Measurements from ENCODE around the gene CACNA1F.
A peak's percentile ranks its signal among the peaks of the same experiment; 100 is the strongest.

Gene CACNA1F

DNA sequence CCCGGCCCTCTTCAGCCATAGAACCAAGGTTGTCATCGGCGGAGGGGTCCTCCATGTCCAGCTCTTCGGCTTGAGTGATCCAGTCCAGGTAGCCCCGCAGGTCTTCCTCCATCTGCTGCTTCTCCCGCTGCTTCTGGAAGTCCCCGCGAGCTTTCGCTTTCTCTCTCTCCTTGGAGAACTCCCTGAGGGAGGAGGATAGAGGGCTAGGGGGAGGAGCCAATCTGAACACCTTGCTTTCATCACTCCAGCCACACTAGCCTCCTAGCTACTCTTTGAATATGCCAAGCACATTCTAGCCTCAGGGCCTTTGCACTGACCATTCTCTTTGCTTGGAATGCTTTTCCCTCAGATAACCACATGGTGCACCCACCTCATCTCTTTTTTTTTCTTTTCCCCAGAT is 6.2 kb downstream of the CACNA1F start:
- no peak for DNase-seq

DNA sequence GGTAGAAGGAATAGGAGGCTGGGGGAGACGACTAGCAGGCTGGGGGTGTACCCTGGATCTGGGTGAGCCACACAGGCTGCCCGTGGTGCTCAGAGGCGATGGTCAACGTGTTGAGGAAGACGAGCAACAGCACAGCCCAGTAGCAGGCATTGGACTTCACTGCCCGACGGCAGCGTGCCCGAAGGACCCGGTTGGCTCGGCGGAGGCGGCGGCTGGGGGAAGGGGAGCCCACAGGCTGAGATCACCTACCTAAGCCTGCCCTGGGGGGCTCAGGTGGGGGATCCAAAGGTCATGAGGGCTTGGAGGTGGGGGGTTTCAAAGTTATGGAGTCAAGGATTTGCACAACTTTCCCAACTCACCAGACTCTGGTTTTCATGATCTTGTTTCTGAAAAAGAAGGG is 7.3 kb downstream of the CACNA1F start:
- DNase-seq, result no peak

DNA sequence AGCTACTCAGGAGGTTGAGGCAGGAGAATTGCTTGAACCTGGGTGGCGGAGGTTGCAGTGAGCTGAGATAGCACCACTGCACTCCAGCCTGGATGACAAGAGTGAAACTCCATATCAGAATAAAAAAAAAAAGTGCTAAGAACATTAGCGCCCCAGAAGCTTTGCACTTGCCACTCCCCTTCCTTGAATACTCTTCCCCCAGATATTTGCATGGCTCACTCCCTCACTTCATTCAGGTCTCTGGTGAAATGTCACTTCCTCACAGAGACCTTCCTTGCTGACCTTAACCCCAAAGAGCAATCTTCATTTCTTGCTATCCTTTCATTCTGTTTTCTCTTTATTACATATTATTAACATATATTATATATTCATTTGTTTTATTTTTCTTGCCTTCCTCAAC is 11.3 kb downstream of the CACNA1F start:
- DNase-seq, result no peak

DNA sequence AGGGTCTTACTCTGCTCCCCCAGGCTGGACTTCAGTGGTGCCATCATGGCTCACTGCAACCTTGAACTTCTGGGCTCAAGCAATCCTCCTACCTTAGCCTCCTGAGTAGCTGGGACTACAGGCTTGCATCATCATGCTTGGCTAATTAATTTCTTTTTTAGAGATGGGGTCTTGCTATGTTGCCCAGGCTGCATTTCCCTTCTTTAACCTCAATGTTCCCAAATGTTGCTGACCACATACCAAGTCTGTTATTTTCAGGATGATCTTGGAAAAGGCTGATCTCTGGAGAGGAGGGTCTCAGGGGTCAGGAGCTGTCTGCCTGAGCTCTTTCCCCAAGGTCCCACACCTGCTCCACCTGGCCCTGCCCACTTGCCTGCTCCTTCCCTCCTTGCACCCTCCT is 13.0 kb downstream of the CACNA1F start:
- no peak for DNase-seq

DNA sequence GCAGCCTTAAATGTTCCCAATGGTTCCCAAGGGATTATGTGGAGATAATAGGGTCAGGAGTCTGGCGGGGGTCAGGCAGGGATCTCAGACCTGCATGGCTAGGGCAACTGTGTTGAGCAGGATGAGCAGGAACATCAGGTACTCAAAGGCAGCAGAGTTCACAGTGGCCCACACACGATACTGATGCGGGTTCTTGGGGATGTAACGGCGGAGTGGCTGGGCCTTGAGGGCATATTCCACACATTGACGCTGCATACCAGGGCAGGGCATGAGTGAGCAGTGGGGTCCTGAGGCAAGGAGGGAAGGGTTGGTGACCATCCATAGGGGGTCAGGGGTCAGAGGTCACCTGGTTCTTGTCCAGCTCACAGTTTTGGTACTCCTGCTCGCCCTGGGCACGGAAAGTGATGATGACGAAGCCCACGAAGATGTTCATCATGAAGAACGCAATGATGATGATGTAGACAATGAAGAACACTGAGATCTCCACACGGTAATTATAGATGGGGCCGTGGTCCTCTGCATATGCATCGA is 18.1 kb downstream of the CACNA1F start:
- DNase-seq, result no peak

DNA sequence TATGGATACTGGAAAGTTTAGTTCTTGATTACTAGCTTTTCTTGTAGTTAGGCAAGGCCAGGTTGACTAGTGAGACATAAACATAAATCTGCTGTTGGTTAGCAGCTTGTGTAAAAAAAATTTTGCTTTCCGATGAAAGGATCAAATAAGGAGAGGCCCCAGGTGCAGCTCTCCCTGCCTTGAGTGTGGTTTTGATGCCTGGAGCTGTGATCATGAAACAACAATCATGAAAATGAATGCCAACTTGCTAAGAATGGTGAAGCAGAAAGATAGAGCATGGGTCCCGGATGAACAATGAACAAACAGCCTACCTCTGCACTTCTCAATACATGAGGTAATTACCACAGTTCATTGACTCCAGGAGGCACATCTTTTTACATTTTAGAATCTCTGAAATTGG is 18.7 kb downstream of the CACNA1F start:
- DNase-seq, result no peak

DNA sequence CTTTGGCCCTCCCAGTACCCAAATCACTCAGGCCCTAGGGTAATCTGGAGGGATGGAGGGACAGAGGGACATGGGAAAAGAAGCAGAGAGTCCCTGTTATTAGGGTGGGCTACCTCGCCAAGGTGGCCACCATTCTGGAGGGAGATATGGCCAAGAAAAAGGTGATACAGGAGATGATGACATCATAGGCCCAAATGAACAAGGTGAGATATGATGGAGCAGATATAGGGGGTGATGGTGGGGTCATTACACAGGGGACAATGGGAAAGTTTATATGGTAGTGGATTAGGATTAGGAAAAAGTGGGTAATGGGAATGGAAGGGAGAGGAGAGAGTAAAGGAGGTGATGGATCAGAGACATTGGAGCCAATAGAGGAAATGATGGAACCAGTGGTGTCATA is 20.3 kb downstream of the CACNA1F start:
- DNase-seq, result no peak

DNA sequence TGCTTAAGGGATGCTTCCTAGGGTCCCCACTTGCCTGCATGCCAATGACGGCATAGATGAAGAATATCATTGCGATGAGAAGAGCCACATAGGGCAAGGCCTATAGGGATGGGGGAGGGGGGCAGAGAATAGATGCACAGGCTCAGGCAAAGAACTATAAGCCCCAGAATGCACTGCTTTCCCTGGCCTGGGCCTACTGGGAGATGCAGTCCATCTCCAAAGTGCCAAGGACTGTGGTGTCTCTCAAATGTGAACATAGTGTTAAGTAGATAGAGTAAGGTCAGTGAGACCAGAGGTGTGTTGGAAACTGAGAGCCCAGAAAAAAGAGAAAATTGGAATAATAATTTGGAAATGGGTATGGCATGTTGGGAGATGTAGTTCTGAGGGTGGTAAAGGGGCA is 20.9 kb downstream of the CACNA1F start:
- no peak for DNase-seq

DNA sequence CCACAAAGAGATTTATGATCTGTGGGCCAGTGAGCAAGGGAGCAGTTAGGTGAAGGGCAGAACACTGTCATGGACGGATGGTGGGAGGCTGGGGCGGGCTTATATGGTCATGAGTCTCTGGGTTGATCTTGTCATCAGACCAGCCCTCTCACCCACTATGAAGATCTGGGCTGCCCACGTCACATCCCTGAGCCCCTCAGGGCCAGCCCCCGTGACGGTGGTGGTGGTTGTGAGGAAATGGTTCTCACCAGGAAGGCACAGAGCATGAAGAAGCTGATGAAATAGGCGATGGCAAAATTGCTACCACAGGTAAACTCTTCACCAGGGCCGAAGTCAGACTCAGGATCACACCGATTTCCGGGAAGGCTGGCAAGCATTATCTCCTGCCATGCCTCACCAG is 22.1 kb downstream of the CACNA1F start:
- DNase-seq, result no peak

DNA sequence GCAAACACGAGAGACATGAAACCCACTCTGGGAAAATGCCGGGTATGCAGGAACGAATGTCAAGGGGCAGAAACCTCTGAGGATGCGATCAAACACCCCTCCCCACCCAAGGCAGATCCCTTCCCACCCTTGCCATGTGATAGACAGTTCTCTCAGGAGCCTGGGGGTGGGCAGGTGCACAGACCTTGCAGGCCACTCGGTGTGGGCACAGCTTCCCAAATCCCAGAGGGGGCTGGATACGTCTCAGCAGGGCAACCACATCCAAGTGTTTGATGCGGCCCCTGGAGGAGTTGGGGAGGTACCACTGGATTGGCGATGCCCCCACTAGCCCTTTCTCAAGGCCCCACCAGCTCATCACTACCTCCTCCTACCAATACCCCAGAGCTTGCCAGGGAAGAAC is 22.7 kb downstream of the CACNA1F start:
- no peak for DNase-seq

DNA sequence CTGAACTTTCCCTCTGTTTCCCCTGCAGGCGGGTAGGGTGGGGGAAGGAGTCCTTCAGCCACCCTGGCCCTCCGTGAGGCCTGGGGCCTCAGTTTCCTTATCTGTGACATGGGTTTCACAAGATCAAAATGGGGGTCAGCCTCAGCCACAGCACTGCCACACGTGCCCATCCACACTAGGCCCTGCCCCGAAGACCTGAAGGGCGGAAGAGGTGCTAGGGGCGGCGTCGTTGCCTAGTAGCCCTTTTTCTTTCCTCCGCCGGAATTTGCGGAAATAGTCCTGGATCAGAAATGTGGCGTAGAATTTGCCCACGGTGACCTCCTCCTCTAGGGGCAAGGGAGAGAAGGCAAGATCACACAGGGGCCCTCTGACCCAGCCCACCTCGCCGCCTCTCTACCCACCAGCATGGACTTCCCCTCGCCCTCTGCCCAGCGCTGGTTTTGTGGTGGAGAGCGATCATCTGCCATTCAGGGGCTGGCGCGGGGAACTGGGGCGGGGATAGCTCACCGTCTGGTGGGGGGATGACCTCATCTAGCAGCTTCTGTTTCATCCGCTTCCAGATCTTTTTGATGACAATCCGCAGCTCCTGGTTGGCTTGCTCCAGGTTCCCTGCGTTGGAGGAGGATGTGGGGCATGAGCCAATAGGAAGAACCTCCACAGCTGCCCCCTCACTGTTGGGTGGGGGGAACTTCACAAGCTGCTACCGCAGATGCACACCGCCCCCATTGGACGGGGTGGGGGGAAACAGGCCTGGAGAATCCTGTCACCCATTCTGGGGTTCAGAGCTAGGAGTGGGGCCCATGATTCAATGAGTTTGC is 23.5 kb downstream of the CACNA1F start:
- no peak for DNase-seq

DNA sequence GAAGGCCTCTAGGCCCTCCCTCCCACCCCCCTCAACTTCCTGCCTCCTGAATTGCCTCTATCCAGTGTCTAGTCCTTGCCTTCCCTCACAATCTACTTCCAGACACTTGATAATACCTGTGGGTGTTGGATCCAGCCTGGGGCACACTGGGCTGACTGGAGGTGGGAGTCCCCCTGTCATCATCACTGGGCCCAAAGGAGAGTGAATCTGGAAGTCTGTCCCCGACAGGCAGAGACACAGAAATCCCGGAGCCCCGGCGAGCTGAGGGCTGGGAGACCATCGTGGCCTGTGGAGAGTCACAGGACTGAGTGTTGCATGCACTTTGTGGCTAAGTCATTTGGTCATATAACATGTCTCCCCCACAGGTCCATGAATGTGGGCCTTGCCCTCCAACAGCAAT is 24.7 kb downstream of the CACNA1F start:
- DNase-seq, result no peak

DNA sequence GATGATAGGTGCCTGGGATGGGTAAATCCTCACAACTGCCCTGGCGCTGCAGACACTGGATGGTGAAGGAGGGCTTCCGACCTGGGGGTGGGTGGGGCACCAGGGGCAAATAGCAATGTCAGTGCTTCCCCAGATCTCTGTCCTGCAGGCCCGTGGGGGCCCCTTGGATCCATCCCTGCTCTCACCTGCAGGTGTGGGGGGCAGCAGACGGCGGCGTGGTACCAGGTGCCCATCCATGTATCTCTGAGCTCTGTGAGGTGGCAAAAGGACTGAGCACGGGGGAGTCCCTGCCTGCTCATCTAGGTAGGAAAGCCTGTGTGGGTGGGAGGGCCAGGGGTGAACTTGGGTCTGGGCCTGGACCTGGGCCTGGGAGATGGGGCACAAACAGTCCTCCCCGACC is 26.6 kb downstream of the CACNA1F start:
- DNase-seq, result no peak

DNA sequence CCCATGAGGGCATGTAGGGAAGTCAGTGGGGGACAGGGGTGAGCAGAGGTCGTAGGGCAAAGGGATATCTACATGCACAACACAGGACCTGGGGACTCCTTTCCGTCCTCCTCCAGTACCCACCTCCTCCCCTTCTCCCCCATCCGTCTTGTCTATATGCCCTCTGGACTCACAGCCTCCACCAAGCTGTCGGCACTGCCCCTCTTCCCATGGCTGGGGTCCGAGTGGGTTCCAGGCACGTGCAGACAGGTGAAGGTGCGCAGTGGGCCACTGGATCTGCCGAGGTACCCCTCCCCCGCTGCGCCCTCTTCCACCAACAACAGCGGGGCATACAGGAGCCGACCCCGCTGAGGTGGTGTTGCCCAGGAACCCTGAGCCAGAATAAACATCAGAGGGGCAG is 27.7 kb downstream of the CACNA1F start:
- no peak for DNase-seq

DNA sequence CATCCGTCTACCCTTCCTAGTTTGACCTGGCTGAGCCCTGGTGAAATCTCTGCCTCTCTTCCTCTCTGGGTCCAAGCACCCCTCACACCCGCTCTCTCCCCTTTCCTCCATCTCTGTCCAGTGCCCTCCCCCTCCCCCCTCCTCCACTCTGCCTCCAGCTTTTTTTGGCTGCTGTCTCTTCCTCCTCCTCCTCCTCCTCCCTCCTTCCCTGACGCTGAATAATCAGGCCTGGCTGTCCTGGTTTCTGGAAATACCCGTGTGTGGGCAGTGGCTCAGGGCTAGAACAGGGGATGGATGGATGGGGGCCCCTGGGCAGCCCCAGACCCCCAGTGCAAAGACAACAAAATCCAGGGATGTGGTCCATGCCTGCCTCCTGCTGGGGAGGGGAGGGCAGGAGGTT is 28.4 kb downstream of the CACNA1F start:
- DNase-seq, result no peak

DNA sequence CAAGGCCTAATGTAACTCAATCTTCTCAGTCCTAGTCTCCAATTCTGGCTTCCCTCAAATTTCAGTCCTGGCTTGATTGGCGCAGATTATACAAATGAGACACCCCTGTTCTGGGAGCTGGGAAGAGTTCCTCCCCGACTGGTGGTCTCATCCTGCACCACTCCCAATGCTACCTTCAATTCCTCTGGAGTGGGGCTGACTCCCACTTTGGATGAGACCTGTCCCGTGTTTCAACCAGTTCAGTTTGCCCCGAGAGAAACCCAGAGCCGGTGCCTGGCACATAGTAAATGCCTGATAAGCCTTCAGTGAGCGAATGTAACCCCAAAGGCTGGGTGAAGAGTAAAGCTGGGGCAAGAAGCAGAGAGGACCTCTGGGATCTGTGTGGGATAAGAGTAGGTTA is 29.1 kb downstream of the CACNA1F start:
- no peak for DNase-seq

DNA sequence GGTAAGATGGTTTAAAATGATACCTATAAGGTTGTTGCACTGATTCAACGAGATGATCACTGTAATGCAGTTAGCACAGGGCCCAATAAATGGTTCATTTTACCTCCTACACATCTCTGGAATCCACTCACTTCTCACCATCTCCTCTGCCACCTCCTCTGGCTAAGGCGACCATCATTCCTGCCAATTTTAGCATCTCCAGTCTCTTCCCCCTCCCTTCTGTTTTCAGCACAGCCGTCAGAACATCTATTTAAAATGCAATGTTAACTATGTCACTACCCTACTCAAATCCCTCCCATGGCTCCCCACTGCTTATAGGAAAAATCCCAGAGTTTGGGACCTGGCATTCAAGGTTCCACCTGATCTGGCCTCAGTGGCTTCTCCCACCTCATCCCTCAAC is 29.6 kb downstream of the CACNA1F start:
- no peak for DNase-seq

DNA sequence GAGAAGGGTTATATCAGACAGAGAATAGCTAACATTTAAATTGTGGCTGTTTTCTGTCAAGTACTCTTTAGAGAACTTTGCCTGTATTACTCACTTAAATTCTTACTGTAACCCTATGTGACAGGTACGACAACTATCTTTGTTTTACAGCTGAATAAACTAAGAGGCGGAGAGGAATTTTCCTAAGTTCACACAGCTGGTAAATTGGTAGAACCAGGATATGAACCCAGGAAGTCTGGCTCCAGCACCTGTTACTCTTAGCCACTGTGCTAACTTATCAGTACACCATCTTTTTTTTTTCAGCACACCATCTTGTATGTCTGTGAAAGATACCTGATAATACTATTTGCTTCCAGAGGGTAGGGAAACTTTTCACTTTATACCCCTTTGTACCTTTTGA is 31.1 kb downstream of the CACNA1F start:
- no peak for DNase-seq

DNA sequence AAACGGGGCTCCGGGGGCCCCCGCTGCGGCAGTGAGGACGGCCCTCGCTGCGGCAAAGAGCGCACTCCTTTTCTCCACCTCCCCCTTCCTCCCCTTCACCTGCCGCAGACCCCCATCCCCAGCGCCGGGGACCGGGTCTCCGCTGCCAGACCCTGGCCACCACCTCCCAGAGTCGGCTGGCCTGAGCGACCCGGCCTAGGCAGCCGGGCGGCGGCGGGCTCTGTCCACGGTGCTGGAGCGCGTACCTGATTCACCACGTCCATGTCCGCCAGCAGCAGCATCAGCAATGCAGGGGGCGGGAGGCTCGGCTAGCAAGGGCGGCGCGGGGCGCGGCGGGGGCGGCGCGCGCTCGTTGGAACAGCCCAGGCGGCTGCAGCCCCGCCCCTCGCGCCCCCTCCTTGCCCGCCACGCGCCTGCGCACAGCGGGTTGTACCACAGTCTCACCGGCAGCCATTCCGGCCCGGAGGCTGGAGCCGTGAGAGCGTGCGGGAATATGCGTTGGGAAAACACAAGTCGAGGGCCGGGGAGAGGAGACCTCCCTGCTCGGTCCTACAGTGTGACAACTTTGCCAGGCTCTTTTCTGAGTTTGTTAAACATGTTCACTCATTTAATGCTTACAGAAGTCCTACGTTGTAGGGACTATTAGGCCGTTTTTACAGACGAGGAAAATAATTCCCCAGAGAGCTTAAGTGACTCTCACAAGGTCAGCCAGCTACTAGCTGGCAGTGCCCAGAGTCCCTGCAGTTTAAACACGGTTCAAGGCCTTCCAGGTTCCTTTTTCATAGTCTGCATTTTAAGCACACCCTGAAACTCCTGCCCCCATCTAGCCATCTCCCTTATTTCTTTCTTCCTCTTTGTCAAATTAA is 33.0 kb downstream of the CACNA1F start, which contains the start of gene SYP:
Gene SYP (minus strand): TSS at position 288 of the 866 bp plus-strand sequence. CDS start 7 bp downstream, at position 281.
- DNase-seq, result peak; percentile 13

DNA sequence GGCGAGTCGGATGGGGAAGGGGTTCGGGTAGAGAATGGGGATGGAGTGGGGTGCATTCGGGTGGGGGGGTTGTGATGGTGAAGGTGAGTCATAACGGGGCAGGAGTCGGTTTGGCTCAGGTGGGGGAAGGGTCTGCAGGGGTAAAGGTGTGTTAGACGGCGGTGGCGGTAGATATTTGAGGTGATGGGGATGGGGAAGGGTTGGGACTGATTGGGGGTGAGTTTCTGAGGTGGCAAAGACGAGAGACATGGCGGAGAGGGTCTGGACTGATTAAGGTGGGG is 33.9 kb downstream of the CACNA1F start:
- DNase-seq, result no peak

DNA sequence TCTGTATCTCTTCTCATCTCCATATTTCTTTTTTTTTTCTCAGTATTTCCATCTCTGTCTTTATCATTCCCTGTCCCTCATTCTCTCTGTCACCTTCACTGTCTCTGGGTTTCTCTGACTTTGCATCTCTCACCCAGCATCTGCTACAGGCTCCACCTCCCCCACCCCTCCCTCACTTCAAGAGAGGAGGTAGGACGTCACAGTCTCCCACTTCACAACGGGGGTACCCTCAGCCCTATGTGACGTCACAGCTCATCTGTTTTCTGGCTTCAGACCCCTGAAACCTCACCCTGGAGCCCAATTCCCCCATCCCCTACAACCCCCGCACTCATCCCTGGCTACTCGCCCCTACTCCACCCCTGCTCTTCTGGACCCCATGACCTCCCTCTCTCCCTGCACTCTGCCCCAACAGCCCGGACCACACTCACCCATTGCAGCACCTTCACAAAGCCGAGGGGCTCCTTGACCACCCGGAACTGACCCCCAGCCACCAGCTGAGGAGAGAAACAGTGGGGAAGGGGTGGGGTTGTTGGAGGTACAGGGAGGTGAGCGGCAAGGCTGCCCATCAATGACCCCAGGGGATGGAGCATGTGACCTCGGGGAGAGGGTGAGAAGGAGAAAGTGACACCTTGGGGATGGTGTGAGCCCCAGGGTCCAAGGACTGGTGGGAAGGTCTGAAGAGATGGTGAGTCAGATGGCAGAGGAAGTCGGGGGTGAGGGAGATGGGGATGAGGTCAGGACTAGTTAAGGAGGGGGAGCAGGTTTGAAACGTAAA is 34.4 kb downstream of the CACNA1F start:
- no peak for DNase-seq

DNA sequence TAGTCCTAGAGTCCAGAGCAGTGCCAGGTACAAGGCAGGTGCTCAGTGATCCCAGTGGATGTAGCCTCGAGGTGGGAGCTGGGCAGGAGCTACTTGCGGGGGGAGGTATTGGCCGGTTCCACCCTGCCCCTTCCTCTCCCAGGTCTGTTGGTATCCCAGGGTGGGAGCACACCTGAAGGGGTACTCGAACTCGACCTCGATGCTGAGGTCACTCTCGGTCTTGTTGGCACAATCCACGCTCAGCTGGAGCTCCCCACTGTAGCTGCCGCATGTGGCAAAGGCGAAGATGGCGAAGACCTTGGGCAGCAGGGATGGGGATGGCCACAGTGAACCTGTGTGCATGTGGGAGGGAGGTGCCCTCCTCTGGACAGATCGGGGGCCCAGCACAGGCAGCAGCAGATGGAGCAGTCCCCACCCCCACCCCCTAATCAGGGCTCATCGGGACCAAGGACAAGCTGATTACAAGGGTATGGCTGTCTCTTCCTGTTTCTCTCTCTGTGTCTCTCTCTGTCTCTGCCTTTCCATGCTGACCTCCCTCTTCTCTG is 35.5 kb downstream of the CACNA1F start:
- no peak for DNase-seq

DNA sequence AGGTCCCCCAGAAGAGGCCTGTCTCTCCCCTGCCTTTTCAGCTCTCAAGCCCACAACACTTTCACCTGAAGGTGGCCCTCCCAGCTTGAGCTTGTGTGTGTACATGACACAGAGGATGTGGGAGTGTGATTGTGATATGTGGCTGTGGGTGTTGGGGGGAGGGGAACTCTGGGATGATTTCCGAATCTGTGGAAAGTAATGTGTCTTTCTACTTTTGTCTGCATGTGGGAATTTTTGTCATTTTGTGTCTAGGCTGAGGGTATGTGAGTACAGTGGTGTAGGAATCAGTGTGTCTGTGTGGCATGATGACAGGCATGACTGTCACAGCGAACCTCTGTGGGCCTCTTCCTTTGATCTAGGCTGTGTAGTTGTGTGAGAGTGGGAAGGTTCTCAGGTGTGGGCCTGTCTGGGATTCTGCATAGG is 39.6 kb downstream of the CACNA1F start:
- no peak for DNase-seq

All from SHP77 treated with DMSO at 0.1 percent for 48 hours (cell line).